NCI-H524 treated with DMSO at 0.1 percent for 48 hours (cell line): ENCODE results near the gene REC114.

Experiments
- DNase-seq: peaks from one replicate; lab custom pipeline; 2025; lab: John Stamatoyannopoulos, UW

Gene REC114

DNA sequence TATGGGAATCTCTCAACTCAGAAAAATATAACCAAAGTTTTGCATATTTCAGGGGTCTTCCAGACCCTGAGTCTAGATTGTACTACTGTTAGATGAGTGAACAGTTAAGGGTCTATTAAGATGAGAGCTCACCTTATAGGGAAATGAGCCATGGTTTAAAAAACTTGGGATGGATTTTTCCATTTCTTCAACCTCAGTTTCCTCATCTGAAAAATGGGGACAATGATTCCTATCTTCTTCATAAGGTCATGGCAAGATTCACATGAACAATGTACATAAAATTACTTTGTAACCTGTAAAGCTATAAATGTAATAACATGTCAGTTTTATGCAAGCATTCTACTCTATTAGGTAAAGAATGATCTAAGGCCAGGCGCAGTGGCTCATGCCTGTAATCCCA, 161.5 kb downstream of the REC114 start:
- DNase-seq, result no peak

DNA sequence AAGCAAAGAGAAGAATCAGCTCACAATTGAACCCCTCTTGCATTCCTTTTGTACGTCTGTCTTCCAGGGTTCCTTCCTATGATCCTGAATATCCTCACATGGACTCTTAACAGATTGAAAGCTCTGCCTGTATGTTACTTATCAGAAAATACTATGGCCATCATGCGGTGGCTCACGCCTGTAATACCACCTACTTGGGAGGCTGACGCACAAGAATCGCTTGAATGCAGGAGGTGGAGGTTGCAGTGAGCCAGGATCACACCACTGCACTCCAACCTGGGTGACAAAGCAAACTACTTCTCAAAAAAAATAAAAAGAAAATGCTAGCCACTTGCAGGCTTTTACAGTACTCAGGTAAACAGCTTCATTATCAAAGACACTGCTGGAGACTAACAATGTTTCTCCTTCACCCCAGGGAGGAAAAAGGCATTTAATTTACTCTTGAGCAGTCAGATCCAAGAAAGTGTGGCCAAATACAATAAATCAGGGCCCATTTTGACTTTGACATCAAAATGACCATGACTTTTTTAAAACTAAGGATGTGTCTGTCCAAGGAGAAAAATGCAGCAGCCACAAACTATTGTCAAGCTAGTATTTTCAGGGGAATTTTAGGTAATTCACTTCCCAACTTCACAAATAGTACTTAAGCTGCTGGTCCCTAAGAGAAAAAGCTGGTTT, 162.9 kb downstream of the REC114 start:
- DNase-seq, result no peak

DNA sequence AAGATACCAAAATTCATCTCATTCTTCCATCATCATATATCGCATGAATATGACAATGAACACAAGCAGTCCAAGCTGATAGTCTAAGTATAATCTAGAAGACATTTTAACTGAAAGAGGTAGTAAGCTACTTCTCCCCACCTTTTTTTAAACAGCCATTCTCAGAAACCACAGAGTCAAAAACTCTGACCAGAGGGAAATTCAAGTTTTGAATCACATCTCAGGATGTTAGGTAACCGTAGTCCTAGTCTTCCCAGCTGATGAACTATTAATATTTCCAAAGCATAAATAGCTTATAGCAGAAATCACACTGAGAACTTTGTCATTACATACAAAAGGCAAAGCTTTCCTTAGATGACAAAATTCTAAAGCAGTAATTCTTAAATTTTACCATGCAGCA, 164.4 kb downstream of the REC114 start:
- DNase-seq, result no peak

DNA sequence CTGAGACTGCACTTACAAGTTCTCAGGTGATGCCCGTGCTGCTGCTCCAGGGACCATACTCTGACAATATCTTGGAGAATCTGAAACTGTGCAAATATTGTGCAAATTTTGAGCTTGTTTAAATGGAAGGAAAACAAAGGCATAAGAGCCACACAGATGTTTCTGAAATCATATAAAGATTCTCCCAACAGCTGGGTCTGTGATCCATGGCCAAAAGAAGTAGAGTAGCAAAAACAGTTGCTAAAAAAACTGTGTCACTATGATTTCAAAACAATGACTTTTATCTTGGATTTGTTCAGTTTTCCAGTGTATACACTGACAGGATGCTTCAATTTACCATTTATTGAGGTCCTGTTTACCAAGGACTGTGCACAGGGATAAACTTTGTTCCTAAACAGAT, 164.9 kb downstream of the REC114 start:
- no peak for DNase-seq

DNA sequence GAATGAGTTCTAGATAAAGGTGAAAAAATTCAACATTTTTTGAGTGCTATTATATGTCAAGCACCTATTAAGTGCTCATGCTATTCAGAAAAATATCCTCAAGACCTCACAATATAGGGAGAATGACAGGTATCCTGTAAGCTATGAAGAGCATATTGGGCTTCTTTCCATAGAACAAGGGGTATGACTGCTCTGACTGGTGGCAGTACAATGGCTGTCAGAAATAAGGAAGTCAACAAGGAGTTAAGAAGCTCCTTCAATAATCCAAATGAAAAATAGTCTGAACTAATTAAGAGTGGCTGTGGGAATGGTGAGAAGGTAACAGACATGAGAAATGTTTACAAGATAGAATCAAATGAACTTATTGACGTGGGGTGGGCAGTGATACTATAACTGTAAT, 165.5 kb downstream of the REC114 start:
- no peak for DNase-seq

DNA sequence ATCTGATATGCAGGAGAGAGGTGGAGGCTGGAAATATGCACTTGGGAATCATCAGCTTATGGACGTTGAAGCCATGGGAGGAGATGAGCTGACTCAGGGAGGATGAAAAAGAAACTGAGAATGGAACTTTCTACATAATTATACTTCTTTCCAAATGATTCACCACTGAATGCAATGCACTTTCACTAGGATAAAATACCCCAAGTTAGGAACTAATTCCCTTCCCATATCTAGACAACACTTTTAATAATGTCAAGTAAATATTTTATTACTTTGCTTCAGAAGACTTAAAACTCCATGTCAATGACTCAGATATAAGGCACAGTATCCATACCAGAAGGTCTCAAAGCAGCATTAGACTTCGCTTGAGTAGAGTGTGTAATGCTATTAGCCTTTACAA, 166.0 kb downstream of the REC114 start:
- no peak for DNase-seq
